Measurements from ENCODE around the gene MTMR10. TPM values are rescaled to one million over a fixed set of nuclear protein-coding genes. Genes with fewer than 3 reads are reported as not detected.
A peak's percentile ranks its signal among the peaks of the same experiment; 100 is the strongest.

The MTMR10 gene
- total RNA-seq, 1 donor from 2014 or later: 14.8 TPM

GRCh38 chr15:30954674-30955073 lies 36.8 kb downstream of the MTMR10 start:
- Histone ChIP-seq H2AFZ (ENCODE audit: low read depth, low read length) (no peak overlapping the region), H3K27ac (ENCODE audit: low read depth, low read length) (peak overlapping the region; percentile 51), H3K36me3 (ENCODE audit: insufficient read depth, low read length) (peaks cover 31% of the 10 kb centered on the region), H4K20me1 (ENCODE audit: insufficient read depth, low read length) (no peaks in the 10 kb centered on the region), H3K9me3 (ENCODE audit: insufficient read depth, low read depth, low read length) (no peaks in the 10 kb centered on the region), H3K9ac (ENCODE audit: low read length) (no peak overlapping the region), H3K4me2 (ENCODE audit: low read length) (no peak overlapping the region), H3K4me3 (ENCODE audit: insufficient read depth, low read depth, low read length) (no peak overlapping the region), H3K79me2 (ENCODE audit: insufficient read depth, low read length) (no peaks in the 10 kb centered on the region), H3K27me3 (ENCODE audit: insufficient read depth, low read length) (no peaks in the 10 kb centered on the region), H3K4me1 (ENCODE audit: insufficient read depth, low read length) (peaks cover 23% of the 10 kb centered on the region)
- H3K27ac Mint-ChIP-seq (ENCODE audit: unreplicated experiment): peak overlapping the region; percentile 96
- TF ChIP-seq CTCF (IDR thresholded peaks at IDR 0.05; ENCODE audit: insufficient read depth, low read depth, low read length): no peak
- TF ChIP-seq EZH2 (IDR thresholded peaks at IDR 0.05; ENCODE audit: insufficient read depth, low read length): no peak
- no peaks in the 10 kb centered on the region for H3K27me3 Mint-ChIP-seq (ENCODE audit: low read depth, unreplicated experiment)
- peaks cover 20% of the 10 kb centered on the region for H3K4me1 Mint-ChIP-seq (ENCODE audit: low read depth, unreplicated experiment)
- no peaks in the 10 kb centered on the region for H3K9me3 Mint-ChIP-seq (ENCODE audit: unreplicated experiment)
- peak; percentile 12 for DNase-seq (ENCODE audit: low read depth)
- H3K36me3 Mint-ChIP-seq (ENCODE audit: low read depth, unreplicated experiment): peaks cover 28% of the 10 kb centered on the region
- FAIRE-seq: no peak
- H3K4me3 Mint-ChIP-seq (ENCODE audit: unreplicated experiment): no peak overlapping the region

GRCh38 chr15:30953731-30954378 lies 37.6 kb downstream of the MTMR10 start:
- Mint-ChIP-seq H3K9me3 (ENCODE audit: unreplicated experiment) (no peaks in the 10 kb centered on the region), H3K27me3 (ENCODE audit: low read depth, unreplicated experiment) (no peaks in the 10 kb centered on the region), H3K4me3 (ENCODE audit: unreplicated experiment) (peak overlapping the region; percentile 20), H3K4me1 (ENCODE audit: low read depth, unreplicated experiment) (peaks cover 20% of the 10 kb centered on the region), H3K27ac (ENCODE audit: unreplicated experiment) (peak overlapping the region; percentile 96), H3K36me3 (ENCODE audit: low read depth, unreplicated experiment) (peaks cover 35% of the 10 kb centered on the region)
- Histone ChIP-seq H3K27me3 (ENCODE audit: insufficient read depth, low read length) (no peaks in the 10 kb centered on the region), H3K9ac (ENCODE audit: low read length) (no peak overlapping the region), H2AFZ (ENCODE audit: low read depth, low read length) (no peak overlapping the region), H3K79me2 (ENCODE audit: insufficient read depth, low read length) (no peaks in the 10 kb centered on the region), H3K27ac (ENCODE audit: low read depth, low read length) (peak overlapping the region; percentile 51), H3K4me3 (ENCODE audit: insufficient read depth, low read depth, low read length) (no peak overlapping the region), H4K20me1 (ENCODE audit: insufficient read depth, low read length) (no peaks in the 10 kb centered on the region), H3K9me3 (ENCODE audit: insufficient read depth, low read depth, low read length) (no peaks in the 10 kb centered on the region), H3K36me3 (ENCODE audit: insufficient read depth, low read length) (peaks cover 25% of the 10 kb centered on the region), H3K4me2 (ENCODE audit: low read length) (peak overlapping the region; percentile 54), H3K4me1 (ENCODE audit: insufficient read depth, low read length) (peaks cover 23% of the 10 kb centered on the region)
- peak; percentile 70 for FAIRE-seq
- DNase-seq (ENCODE audit: low read depth): peak; percentile 89
- TF ChIP-seq EZH2 (IDR thresholded peaks at IDR 0.05; ENCODE audit: insufficient read depth, low read length) (no peak), CTCF (IDR thresholded peaks at IDR 0.05; ENCODE audit: insufficient read depth, low read depth, low read length) (no peak)

GRCh38 chr15:30953183-30953582 lies 38.2 kb downstream of the MTMR10 start:
- TF ChIP-seq CTCF (IDR thresholded peaks at IDR 0.05; ENCODE audit: insufficient read depth, low read depth, low read length): no peak
- no peak for TF ChIP-seq EZH2 (IDR thresholded peaks at IDR 0.05; ENCODE audit: insufficient read depth, low read length)
- Mint-ChIP-seq H3K9me3 (ENCODE audit: unreplicated experiment) (no peaks in the 10 kb centered on the region), H3K36me3 (ENCODE audit: low read depth, unreplicated experiment) (peaks cover 35% of the 10 kb centered on the region), H3K4me3 (ENCODE audit: unreplicated experiment) (no peak overlapping the region), H3K4me1 (ENCODE audit: low read depth, unreplicated experiment) (peaks cover 20% of the 10 kb centered on the region), H3K27me3 (ENCODE audit: low read depth, unreplicated experiment) (no peaks in the 10 kb centered on the region), H3K27ac (ENCODE audit: unreplicated experiment) (peak overlapping the region; percentile 38)
- no peaks in the 10 kb centered on the region for H4K20me1 ChIP-seq (ENCODE audit: insufficient read depth, low read length)
- peaks cover 23% of the 10 kb centered on the region for H3K4me1 ChIP-seq (ENCODE audit: insufficient read depth, low read length)
- H3K36me3 ChIP-seq (ENCODE audit: insufficient read depth, low read length): peaks cover 26% of the 10 kb centered on the region
- no peaks in the 10 kb centered on the region for H3K27me3 ChIP-seq (ENCODE audit: insufficient read depth, low read length)
- no peak overlapping the region for H2AFZ ChIP-seq (ENCODE audit: low read depth, low read length)
- H3K9me3 ChIP-seq (ENCODE audit: insufficient read depth, low read depth, low read length): no peaks in the 10 kb centered on the region
- FAIRE-seq (no peak), DNase-seq (ENCODE audit: low read depth) (no peak)
- H3K27ac ChIP-seq (ENCODE audit: low read depth, low read length): no peak overlapping the region
- no peaks in the 10 kb centered on the region for H3K79me2 ChIP-seq (ENCODE audit: insufficient read depth, low read length)
- no peak overlapping the region for H3K4me2 ChIP-seq (ENCODE audit: low read length)
- H3K9ac ChIP-seq (ENCODE audit: low read length): no peak overlapping the region
- H3K4me3 ChIP-seq (ENCODE audit: insufficient read depth, low read depth, low read length): no peak overlapping the region

Data from astrocyte (in vitro differentiated cells and primary cell).